Spleen (tissue), 11 donors: Measurements from ENCODE around the gene RPLP2. TPM values are rescaled to one million over a fixed set of nuclear protein-coding genes. Genes with fewer than 3 reads are reported as not detected.

Experiments
- DNase-seq: peaks from one replicate; pipeline ENCODE4 v3.0.0-alpha.2; 2020
- H3K27ac ChIP-seq, 8 donors: fragments of 200-600 bp; sonication (generic) in 7 of 8; 1 replicate in 4 of 8; 2 replicates in 4 of 8; pipeline versions ENCODE4 v1.5.0 to v1.8.0; 2016 to 2021; ENCODE audit warnings: inconsistent platforms in 4 of 8, mild to moderate bottlenecking in 4 of 8, moderate library complexity in 1 of 8
- H3K27me3 ChIP-seq, 7 donors: fragments of 200-600 bp; sonication (generic) in 6 of 7; replicated peaks in 1 of 7; 1 replicate in 4 of 7; 2 replicates in 3 of 7; pipeline versions ENCODE4 v1.5.0 to v1.8.0; 2016 to 2021; ENCODE audit warnings: inconsistent platforms in 3 of 7, mild to moderate bottlenecking in 1 of 7
- H3K36me3 ChIP-seq, 6 donors: fragments of 200-600 bp; sonication (generic) in 5 of 6; 1 replicate in 4 of 6; 2 replicates in 2 of 6; pipeline versions ENCODE4 v1.5.0 to v1.8.0; 2016 to 2021; ENCODE audit warnings: inconsistent platforms in 2 of 6
- H3K4me1 ChIP-seq, 6 donors: fragments of 200-600 bp; sonication (generic) in 5 of 6; 1 replicate in 3 of 6; 2 replicates in 3 of 6; pipeline versions ENCODE4 v1.5.0 to v1.8.0; 2016 to 2021; ENCODE audit warnings: inconsistent platforms in 3 of 6
- H3K4me3 ChIP-seq, 8 donors: fragments of 200-600 bp; sonication (generic) in 7 of 8; 1 replicate in 4 of 8; 2 replicates in 4 of 8; pipeline versions ENCODE4 v1.5.0 to v1.8.0; 2016 to 2021; ENCODE audit warnings: inconsistent platforms in 4 of 8, mild to moderate bottlenecking in 4 of 8, moderate library complexity in 2 of 8
- H3K9me3 ChIP-seq, 8 donors: fragments of 200-600 bp; sonication (generic) in 7 of 8; 1 replicate in 4 of 8; 2 replicates in 4 of 8; pipeline versions ENCODE4 v1.5.0 to v1.8.0; 2016 to 2021; ENCODE audit warnings: inconsistent platforms in 4 of 8
- CTCF ChIP-seq, 11 experiments: fragments of 200-600 bp in 7 of 11; fragments of 450-650 bp in 4 of 11; sonication (generic) in 4 of 11; IDR thresholded peaks in 8 of 11; conservative IDR thresholded peaks in 3 of 11; 1 replicate in 7 of 11; 2 replicates in 4 of 11; pipeline versions ENCODE4 v1.4.0 to v1.8.0; 2016 to 2021; ENCODE audit warnings: antibody characterized with exemption in 11 of 11, inconsistent platforms in 4 of 11, mild to moderate bottlenecking in 1 of 11
- POLR2A ChIP-seq, 3 donors: fragments of 450-650 bp; IDR thresholded peaks; one replicate each; pipeline ENCODE4 v1.5.1; 2017; ENCODE audit warnings: antibody characterized with exemption in 3 of 3, mild to moderate bottlenecking in 1 of 3
- POLR2AphosphoS5 ChIP-seq, 3 donors: sonication (generic); formaldehyde crosslinking; IDR thresholded peaks; one replicate each; pipeline ENCODE4 v1.5.1; 2017; ENCODE audit warnings: antibody characterized with exemption in 3 of 3
- WGBS, 5 donors: extraction: QIAGEN DNeasy Blood & Tissue Kit in 3 of 5; methylation state at CpG; one replicate each; pipeline versions ENCODE4 v1.1.5 to v1.1.7; 2013 to 2018; 5-methylcytosine and 5-hydroxymethylcytosine counted together
- intact Hi-C: fragments of 100-400 bp; cut with DNase I; formaldehyde crosslinking; loops from one replicate; pipeline ENCODE4 v1.15.0; 2023; ENCODE audit warnings: low total_unique reads
- polyA plus RNA-seq, 3 donors: library from polyadenylated mRNA; stranded (reverse); fragments of 200-250 nt; gene quantifications; one replicate each; pipeline ENCODE4 v1.2.1, GENCODE V29; 2013
- total RNA-seq, 7 donors: library from RNA; depleted of rRNA in 3 of 7; stranded (reverse); fragments of >200 nt in 3 of 7; fragmentation: NEBNext Ultra II Directional in 4 of 7; extraction: Animal tissue kit (Norgen Biotek cat#: 25700) in 4 of 7; gene quantifications; one replicate each; pipeline versions ENCODE4 v1.1.0 to v1.2.1, GENCODE V29; 2016 to 2021
- donor health status: healthy with polysubstance abuse.
- donor health status: DM: no; HTN: no; CAD: no; lungs with moderate emphysema.
- donor health status: DM: no; HTN: no; CAD: no.
- donor health status: Bipolar disorder and iron deficiency.
- donor health status: healthy.
- donor health status: DM: no; HTN: no; CAD: no.
- donor health status: DM: yes; HTN: yes; CAD: no.

RPLP2 gene
- total and polyA plus RNA-seq, 10 donors, result 514 to 3,944 (median 2,380) TPM

GRCh38 chr11:787084-787675, 22.6 kb upstream of the RPLP2 start:
- Histone ChIP-seq H3K4me1 (peaks cover 0 to 31% (median 18%) of the 10 kb centered on the region in 6 donors), H3K27ac (no peak overlapping the region), H3K36me3 (peaks cover 0 to 16% (median 12%) of the 10 kb centered on the region in 6 donors), H3K9me3 (no peaks in the 10 kb centered on the region), H3K27me3 (peaks cover 0 to 36% (median 26%) of the 10 kb centered on the region in 7 donors), H3K4me3 (no peak overlapping the region)
- TF ChIP-seq POLR2A (IDR thresholded peaks at IDR 0.05) (no peak), CTCF (IDR thresholded peaks at IDR 0.05 in 8 of 11, conservative IDR thresholded peaks at IDR 0.05 in 3 of 11) (no peak), POLR2AphosphoS5 (IDR thresholded peaks at IDR 0.05) (peak in 1 of 3 donors; percentile 7)
- WGBS, 5 donors, result 84 to 93% (median 91%) methylated on average over 22 to 24 of the region's 24 CpGs
- DNase-seq, result no peak
- intact Hi-C loops, result no loop called here

DNA sequence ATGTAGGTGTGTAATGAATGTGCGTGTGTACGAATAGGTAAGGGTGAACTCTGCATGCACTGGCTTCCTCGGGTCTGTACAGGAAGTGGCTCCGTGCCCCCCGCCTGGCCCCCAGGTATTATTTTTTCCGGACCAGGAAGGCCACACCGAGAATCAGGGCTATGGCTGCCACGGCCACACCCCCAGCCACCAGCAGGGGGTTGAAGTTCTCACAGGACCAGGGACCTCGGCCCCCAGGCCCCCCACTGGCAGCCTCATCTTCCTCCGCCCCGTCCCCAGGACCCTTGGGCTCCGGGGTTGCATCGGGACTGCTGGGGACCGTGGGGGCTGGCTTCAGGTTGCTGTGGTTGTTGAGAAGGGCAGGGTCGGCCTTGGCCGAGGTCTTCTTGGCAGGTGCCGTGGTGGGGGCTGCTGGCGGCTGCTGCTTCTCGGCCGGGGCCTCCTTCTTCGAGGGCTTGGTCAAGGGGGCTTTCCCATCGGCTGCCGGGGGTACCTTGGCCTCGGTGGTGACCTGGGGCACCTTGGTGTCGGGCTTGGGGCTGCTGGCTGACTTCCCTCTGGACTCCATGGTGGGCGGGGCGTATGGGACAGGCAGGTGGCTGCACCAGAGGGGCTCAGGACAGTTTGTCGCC, 21.6 kb upstream of the RPLP2 start:
- intact Hi-C loops, result no loop called here
- Histone ChIP-seq H3K9me3 (no peaks in the 10 kb centered on the region), H3K36me3 (peaks cover 0 to 25% (median 21%) of the 10 kb centered on the region in 6 donors), H3K4me1 (peaks cover 0 to 31% (median 18%) of the 10 kb centered on the region in 6 donors), H3K4me3 (no peak overlapping the region), H3K27ac (no peak overlapping the region), H3K27me3 (peaks cover 0 to 36% (median 26%) of the 10 kb centered on the region in 7 donors)
- no peak for DNase-seq
- WGBS, 5 donors, result 36 to 51% (median 47%) methylated on average over 19 to 28 of the region's 28 CpGs
- TF ChIP-seq POLR2AphosphoS5 (IDR thresholded peaks at IDR 0.05) (no peak), POLR2A (IDR thresholded peaks at IDR 0.05) (no peak), CTCF (IDR thresholded peaks at IDR 0.05 in 8 of 11, conservative IDR thresholded peaks at IDR 0.05 in 3 of 11) (peak in 1 of 11 experiments; percentile 21)

DNA sequence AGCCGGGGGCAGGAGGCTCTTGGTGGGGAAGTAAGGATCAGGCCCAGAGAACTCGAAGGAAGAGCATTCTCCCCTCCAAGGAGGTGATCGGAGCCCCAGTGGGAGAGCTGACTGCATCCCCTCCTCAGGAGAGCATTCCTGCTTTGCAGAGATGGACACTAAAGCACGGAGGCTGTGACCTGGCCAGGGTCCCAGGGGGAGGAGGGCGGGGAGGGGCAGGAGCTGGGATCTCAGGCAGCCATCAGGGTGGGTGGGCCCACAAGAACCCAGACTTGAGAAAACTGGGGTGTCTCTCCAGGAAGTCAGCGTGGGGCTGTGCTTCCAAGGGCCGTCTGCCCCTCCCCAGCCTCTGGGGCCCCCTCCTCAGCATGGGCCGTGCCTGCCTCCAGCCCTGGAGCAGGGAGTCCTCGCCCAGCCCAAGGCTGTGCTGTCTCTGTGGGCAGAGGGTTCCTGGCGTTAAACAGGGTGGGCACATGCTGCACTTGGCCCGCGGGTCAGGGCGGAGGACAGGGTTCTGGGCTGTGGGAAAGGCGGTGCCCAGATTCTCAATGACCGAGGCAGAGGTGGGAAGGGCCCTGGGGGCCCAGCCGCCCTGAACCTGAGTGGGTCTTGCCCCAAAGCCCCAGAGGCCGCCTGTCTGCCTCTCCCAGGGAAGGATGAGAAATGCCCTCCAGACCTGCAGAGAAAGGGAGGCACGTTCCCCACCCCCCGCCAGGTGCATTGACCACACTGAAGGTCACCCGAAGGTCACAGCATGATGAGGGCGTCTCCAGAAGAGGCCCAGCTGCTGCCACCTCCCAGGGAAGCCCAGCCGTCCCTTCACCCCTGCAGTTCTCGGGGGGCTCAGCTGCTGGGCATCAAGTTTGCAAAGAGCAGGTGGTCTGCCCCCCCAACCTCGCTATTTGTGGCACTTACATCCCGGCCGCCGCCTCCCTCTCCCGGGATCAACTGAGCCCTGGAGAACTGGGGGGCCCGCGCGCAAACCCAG, 20.5 kb upstream of the RPLP2 start:
- H3K4me3 ChIP-seq, result peak overlapping the region in 1 of 8 donors; percentile 51
- no peak for DNase-seq
- 30 to 55% (median 44%) methylated on average over 17 to 31 of the region's 31 CpGs for WGBS, 5 donors
- peaks cover 0 to 31% (median 16%) of the 10 kb centered on the region in 6 donors for H3K4me1 ChIP-seq
- H3K27me3 ChIP-seq, result peaks cover 0 to 36% (median 26%) of the 10 kb centered on the region in 7 donors
- no peaks in the 10 kb centered on the region for H3K9me3 ChIP-seq
- H3K27ac ChIP-seq, result no peak overlapping the region
- H3K36me3 ChIP-seq, result peaks cover 0 to 35% (median 25%) of the 10 kb centered on the region in 6 donors
- TF ChIP-seq POLR2AphosphoS5 (IDR thresholded peaks at IDR 0.05), result peak in 1 of 3 donors; percentile 32
- TF ChIP-seq POLR2A (IDR thresholded peaks at IDR 0.05), result no peak
- no peak for TF ChIP-seq CTCF (IDR thresholded peaks at IDR 0.05 in 8 of 11, conservative IDR thresholded peaks at IDR 0.05 in 3 of 11)
- intact Hi-C loops, result no loop called here
